Measurements from ENCODE around the gene ACTA2.

GRCh38 chr10:88896372-88896993 is 56.1 kb downstream of the ACTA2 start:
- TF ChIP-seq CTCF (conservative IDR thresholded peaks at IDR 0.05; ENCODE audit: low read depth, low read length) (no peak), EZH2phosphoT487 (IDR thresholded peaks at IDR 0.05; ENCODE audit: borderline replicate concordance, low read length) (no peak), EZH2 (IDR thresholded peaks at IDR 0.05; ENCODE audit: low read length, unreplicated experiment) (no peak)
